ENCODE data around the gene CCL22. TPM values are rescaled to one million over a fixed set of nuclear protein-coding genes. Genes with fewer than 3 reads are reported as not detected.
A peak's percentile ranks its signal among the peaks of the same experiment; 100 is the strongest.

CCL22 gene
- total RNA-seq, 1 experiment from 2014 or later, result 0.66 TPM

DNA sequence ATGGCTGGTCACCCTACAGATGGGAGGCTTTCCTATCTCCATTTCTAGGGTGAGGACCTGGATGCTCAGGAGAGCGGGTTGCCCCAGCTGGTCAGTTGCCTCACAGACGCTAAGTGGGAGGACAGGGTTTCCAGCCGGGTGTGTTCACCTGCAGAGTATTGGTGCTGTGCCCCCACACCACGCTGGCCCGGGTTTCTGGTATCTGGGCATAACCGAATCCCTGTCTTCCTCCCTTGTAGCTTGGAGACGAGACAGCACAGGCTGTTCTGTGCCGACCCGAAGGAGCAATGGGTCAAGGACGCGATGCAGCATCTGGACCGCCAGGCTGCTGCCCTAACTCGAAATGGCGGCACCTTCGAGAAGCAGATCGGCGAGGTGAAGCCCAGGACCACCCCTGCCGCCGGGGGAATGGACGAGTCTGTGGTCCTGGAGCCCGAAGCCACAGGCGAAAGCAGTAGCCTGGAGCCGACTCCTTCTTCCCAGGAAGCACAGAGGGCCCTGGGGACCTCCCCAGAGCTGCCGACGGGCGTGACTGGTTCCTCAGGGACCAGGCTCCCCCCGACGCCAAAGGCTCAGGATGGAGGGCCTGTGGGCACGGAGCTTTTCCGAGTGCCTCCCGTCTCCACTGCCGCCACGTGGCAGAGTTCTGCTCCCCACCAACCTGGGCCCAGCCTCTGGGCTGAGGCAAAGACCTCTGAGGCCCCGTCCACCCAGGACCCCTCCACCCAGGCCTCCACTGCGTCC lies 23.4 kb downstream of the CCL22 start (continued):
- TF ChIP-seq ATF3 (IDR thresholded peaks at IDR 0.05) (no peak), EZH2phosphoT487 (IDR thresholded peaks at IDR 0.05; ENCODE audit: borderline replicate concordance) (no peak), CBX3 (IDR thresholded peaks at IDR 0.05; ENCODE audit: low read depth) (no peak), POLR2AphosphoS5 (IDR thresholded peaks at IDR 0.05; ENCODE audit: low read depth, low read length) (no peak)
- TF ChIP-seq, protein P1, sequence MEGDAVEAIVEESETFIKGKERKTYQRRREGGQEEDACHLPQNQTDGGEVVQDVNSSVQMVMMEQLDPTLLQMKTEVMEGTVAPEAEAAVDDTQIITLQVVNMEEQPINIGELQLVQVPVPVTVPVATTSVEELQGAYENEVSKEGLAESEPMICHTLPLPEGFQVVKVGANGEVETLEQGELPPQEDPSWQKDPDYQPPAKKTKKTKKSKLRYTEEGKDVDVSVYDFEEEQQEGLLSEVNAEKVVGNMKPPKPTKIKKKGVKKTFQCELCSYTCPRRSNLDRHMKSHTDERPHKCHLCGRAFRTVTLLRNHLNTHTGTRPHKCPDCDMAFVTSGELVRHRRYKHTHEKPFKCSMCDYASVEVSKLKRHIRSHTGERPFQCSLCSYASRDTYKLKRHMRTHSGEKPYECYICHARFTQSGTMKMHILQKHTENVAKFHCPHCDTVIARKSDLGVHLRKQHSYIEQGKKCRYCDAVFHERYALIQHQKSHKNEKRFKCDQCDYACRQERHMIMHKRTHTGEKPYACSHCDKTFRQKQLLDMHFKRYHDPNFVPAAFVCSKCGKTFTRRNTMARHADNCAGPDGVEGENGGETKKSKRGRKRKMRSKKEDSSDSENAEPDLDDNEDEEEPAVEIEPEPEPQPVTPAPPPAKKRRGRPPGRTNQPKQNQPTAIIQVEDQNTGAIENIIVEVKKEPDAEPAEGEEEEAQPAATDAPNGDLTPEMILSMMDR (IDR thresholded peaks at IDR 0.05 in 2 of 3, conservative IDR thresholded peaks at IDR 0.05 in 1 of 3; ENCODE audit: borderline replicate concordance in 1 of 3, insufficient read depth in 1 of 3, low read depth in 2 of 3, low read length in 2 of 3), result no peak

DNA sequence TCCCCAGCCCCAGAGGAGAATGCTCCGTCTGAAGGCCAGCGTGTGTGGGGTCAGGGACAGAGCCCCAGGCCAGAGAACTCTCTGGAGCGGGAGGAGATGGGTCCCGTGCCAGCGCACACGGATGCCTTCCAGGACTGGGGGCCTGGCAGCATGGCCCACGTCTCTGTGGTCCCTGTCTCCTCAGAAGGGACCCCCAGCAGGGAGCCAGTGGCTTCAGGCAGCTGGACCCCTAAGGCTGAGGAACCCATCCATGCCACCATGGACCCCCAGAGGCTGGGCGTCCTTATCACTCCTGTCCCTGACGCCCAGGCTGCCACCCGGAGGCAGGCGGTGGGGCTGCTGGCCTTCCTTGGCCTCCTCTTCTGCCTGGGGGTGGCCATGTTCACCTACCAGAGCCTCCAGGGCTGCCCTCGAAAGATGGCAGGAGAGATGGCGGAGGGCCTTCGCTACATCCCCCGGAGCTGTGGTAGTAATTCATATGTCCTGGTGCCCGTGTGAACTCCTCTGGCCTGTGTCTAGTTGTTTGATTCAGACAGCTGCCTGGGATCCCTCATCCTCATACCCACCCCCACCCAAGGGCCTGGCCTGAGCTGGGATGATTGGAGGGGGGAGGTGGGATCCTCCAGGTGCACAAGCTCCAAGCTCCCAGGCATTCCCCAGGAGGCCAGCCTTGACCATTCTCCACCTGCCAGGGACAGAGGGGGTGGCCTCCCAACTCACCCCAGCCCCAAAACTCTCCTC lies 24.1 kb downstream of the CCL22 start:
- Histone ChIP-seq H3K27me3 (ENCODE audit: insufficient read depth, low read length) (no peaks in the 10 kb centered on the region), H3K79me2 (ENCODE audit: insufficient read depth, low read length) (no peaks in the 10 kb centered on the region), H2AFZ (ENCODE audit: low read depth, low read length, poor library complexity, severe bottlenecking) (no peak overlapping the region), H3K4me3 (replicated peaks in 1 of 2; ENCODE audit: low read depth in 1 of 2, low read length in 2 of 2) (no peak overlapping the region), H3K36me3 (ENCODE audit: control insufficient read depth in 1 of 2, insufficient read depth in 2 of 2, low read length in 2 of 2) (no peaks in the 10 kb centered on the region), H3K9ac (ENCODE audit: low read length) (no peak overlapping the region), H4K20me1 (ENCODE audit: insufficient read depth) (no peaks in the 10 kb centered on the region), H3K9me3 (ENCODE audit: control insufficient read depth in 1 of 2, insufficient read depth in 1 of 2, low read depth in 1 of 2, low read length in 2 of 2) (no peaks in the 10 kb centered on the region), H3K9me2 (ENCODE audit: insufficient read depth) (no peaks in the 10 kb centered on the region), H3K4me1 (ENCODE audit: control insufficient read depth in 1 of 2, insufficient read depth in 2 of 2, low read length in 2 of 2) (peaks cover under 1 to 25% of the 10 kb centered on the region in 2 experiments; a peak in 3 of 4 replicates), H3K27ac (ENCODE audit: low read depth, low read length) (no peak overlapping the region), H3K4me2 (ENCODE audit: low read length) (no peak overlapping the region)
- ChIA-PET RAD21 (ENCODE audit: low non-redundant PET in 1 of 2, low total read pairs in 2 of 2, uncharacterized antibody in 2 of 2, unreplicated experiment in 2 of 2) (no interaction called here), POLR2A (interaction anchor here (0.9 kb wide), 1 partner anchor 35 kb away, joined by 3 read pairs; no protein-coding TSS in a partner anchor), CTCF (interaction anchor here (0.6 kb wide), 1 partner anchor 398 kb away, joined by 3 read pairs; no protein-coding TSS in a partner anchor)
- DNase-seq (ENCODE audit: low read depth, low spot score), result no peak
- TF ChIP-seq JUND (IDR thresholded peaks at IDR 0.05) (no peak), RAD21 (IDR thresholded peaks at IDR 0.05; ENCODE audit: low read depth) (no peak), CBX3 (IDR thresholded peaks at IDR 0.05; ENCODE audit: low read depth) (no peak), EGR1 (IDR thresholded peaks at IDR 0.05; ENCODE audit: low read depth) (no peak), SIN3A (IDR thresholded peaks at IDR 0.05; ENCODE audit: low read depth) (no peak), ATF3 (IDR thresholded peaks at IDR 0.05) (no peak)
- TF ChIP-seq, protein P2, sequence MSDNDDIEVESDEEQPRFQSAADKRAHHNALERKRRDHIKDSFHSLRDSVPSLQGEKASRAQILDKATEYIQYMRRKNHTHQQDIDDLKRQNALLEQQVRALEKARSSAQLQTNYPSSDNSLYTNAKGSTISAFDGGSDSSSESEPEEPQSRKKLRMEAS (IDR thresholded peaks at IDR 0.05), result no peak
- TF ChIP-seq, protein P1 (IDR thresholded peaks at IDR 0.05 in 2 of 3, conservative IDR thresholded peaks at IDR 0.05 in 1 of 3; ENCODE audit: borderline replicate concordance in 1 of 3, insufficient read depth in 1 of 3, low read depth in 2 of 3, low read length in 2 of 3), result peak; percentile 9 to 21 (median 21); a peak in 2 of 6 replicates
- intact Hi-C loops (cut with micrococcal nuclease), result no loop called here
- no TSS peak for BruUV-seq (replicated peaks)
- peak; percentile 62; the same call in 1 of the 2 replicates for ATAC-seq
